Body of pancreas (tissue), 4 donors: ENCODE data around the gene DOCK3.

ENCODE experiments used
- CTCF ChIP-seq, 7 experiments: fragments of 450-650 bp in 4 of 7; fragments of 200-600 bp in 3 of 7; sonication (generic) in 3 of 7; IDR thresholded peaks; one replicate each; pipeline ENCODE4 v1.5.1; 2016 to 2019; ENCODE audit warnings: antibody characterized with exemption in 7 of 7
- POLR2A ChIP-seq, 3 donors: fragments of 450-650 bp; IDR thresholded peaks; one replicate each; pipeline ENCODE4 v1.6.1; 2016; ENCODE audit warnings: antibody characterized with exemption in 3 of 3, mild to moderate bottlenecking in 2 of 3

- TF ChIP-seq CTCF (IDR thresholded peaks at IDR 0.05) (no peak), POLR2A (IDR thresholded peaks at IDR 0.05) (no peak)
Observed at GRCh38 chr3:50687127-50687751, 12.5 kb downstream of the DOCK3 start.
